HFFc6 (cell line): ENCODE measurements around the gene FARP1. TPM values are rescaled to one million over a fixed set of nuclear protein-coding genes. Genes with fewer than 3 reads are reported as not detected.
A peak's percentile ranks its signal among the peaks of the same experiment; 100 is the strongest.

ENCODE experiments used
- DNase-seq: peaks from one replicate; pipeline ENCODE4 v3.0.0-alpha.2; 2018
- H3K27ac Mint-ChIP-seq: 2 replicates; pipeline ENCODE4 v1.8.0; 2020; ENCODE audit warnings: mild to moderate bottlenecking, mixed read lengths
- H3K27me3 Mint-ChIP-seq: 2 replicates; pipeline ENCODE4 v1.8.0; 2021; ENCODE audit warnings: mild to moderate bottlenecking, moderate library complexity, mixed read lengths; ENCODE audit not compliant: insufficient read depth
- H3K36me3 Mint-ChIP-seq: 2 replicates; pipeline ENCODE4 v1.8.0; 2021; ENCODE audit warnings: low read depth, mixed read lengths
- H3K4me1 Mint-ChIP-seq: 2 replicates; pipeline ENCODE4 v1.8.0; 2020; ENCODE audit warnings: low read depth, mixed read lengths
- H3K4me3 Mint-ChIP-seq: 2 replicates; pipeline ENCODE4 v1.8.0; 2020; ENCODE audit warnings: mild to moderate bottlenecking, moderate library complexity, mixed read lengths
- H3K9me3 Mint-ChIP-seq: 2 replicates; pipeline ENCODE4 v1.8.0; 2020; ENCODE audit warnings: mild to moderate bottlenecking, mixed read lengths
- CTCF ChIP-seq: fragments of 200-600 bp; sonication (generic); IDR thresholded peaks from 2 replicates; pipeline ENCODE4 v1.5.0; 2021; ENCODE audit warnings: antibody characterized with exemption, mild to moderate bottlenecking
- total RNA-seq, 6 experiments: library from RNA; stranded (reverse); fragmentation: NEBNext Ultra II Directional; extraction: Animal tissue kit (Norgen Biotek cat#: 25700); gene quantifications; 2 replicates in 1 of 6; 3 replicates in 5 of 6; pipeline ENCODE4 v1.2.3, GENCODE V29; 2021

Gene FARP1
- total RNA-seq, 6 experiments from 2014 or later: 140 to 181 (median 150) TPM

GRCh38 chr13:98182153-98182552 lies 39.3 kb downstream of the FARP1 start:
- H3K27me3 Mint-ChIP-seq: no peaks in the 10 kb centered on the region; the same call in 1 of the 2 replicates
- peaks cover 36% of the 10 kb centered on the region for H3K36me3 Mint-ChIP-seq
- no peak overlapping the region for H3K27ac Mint-ChIP-seq
- H3K4me1 Mint-ChIP-seq: peaks cover 59% of the 10 kb centered on the region
- no peak for TF ChIP-seq CTCF
- DNase-seq: no peak
- H3K4me3 Mint-ChIP-seq: no peak overlapping the region
- H3K9me3 Mint-ChIP-seq: no peaks in the 10 kb centered on the region

- peaks cover 63% of the 10 kb centered on the region for H3K4me1 Mint-ChIP-seq
- H3K9me3 Mint-ChIP-seq: no peaks in the 10 kb centered on the region
- H3K36me3 Mint-ChIP-seq: peaks cover 39% of the 10 kb centered on the region
- no peaks in the 10 kb centered on the region; the same call in 1 of the 2 replicates for H3K27me3 Mint-ChIP-seq
- DNase-seq: no peak
- no peak overlapping the region for H3K27ac Mint-ChIP-seq
- TF ChIP-seq CTCF: no peak
- no peak overlapping the region for H3K4me3 Mint-ChIP-seq
Measured at GRCh38 chr13:98182589-98182988, 39.7 kb downstream of the FARP1 start.

- H3K9me3 Mint-ChIP-seq: no peaks in the 10 kb centered on the region
- no peaks in the 10 kb centered on the region; the same call in none of the 2 replicates for H3K27me3 Mint-ChIP-seq
- no peak for DNase-seq
- no peak for TF ChIP-seq CTCF
- peaks cover 36% of the 10 kb centered on the region for H3K36me3 Mint-ChIP-seq
- no peak overlapping the region for H3K4me3 Mint-ChIP-seq
- peak overlapping the region; percentile 14; the same call in 1 of the 2 replicates for H3K27ac Mint-ChIP-seq
- H3K4me1 Mint-ChIP-seq: peaks cover 64% of the 10 kb centered on the region
Measured at GRCh38 chr13:98184792-98185191, 41.9 kb downstream of the FARP1 start.

GRCh38 chr13:98187155-98187964 lies 44.5 kb downstream of the FARP1 start:
- H3K36me3 Mint-ChIP-seq: peaks cover 22% of the 10 kb centered on the region
- TF ChIP-seq CTCF: no peak
- no peaks in the 10 kb centered on the region; the same call in 1 of the 2 replicates for H3K27me3 Mint-ChIP-seq
- no peak for DNase-seq
- peak overlapping the region; percentile 31 for H3K27ac Mint-ChIP-seq
- no peak overlapping the region for H3K4me3 Mint-ChIP-seq
- H3K4me1 Mint-ChIP-seq: peaks cover 58% of the 10 kb centered on the region
- H3K9me3 Mint-ChIP-seq: no peaks in the 10 kb centered on the region

- peak overlapping the region; percentile 31; the same call in 1 of the 2 replicates for H3K27ac Mint-ChIP-seq
- H3K4me3 Mint-ChIP-seq: no peak overlapping the region
- H3K9me3 Mint-ChIP-seq: no peaks in the 10 kb centered on the region
- peaks cover 58% of the 10 kb centered on the region for H3K4me1 Mint-ChIP-seq
- peaks cover 22% of the 10 kb centered on the region for H3K36me3 Mint-ChIP-seq
- H3K27me3 Mint-ChIP-seq: no peaks in the 10 kb centered on the region; the same call in 1 of the 2 replicates
- DNase-seq: no peak
- TF ChIP-seq CTCF: no peak
Measured at GRCh38 chr13:98187965-98188261, 45.0 kb downstream of the FARP1 start.
